Peyer's patch (tissue), 4 donors: Measurements from ENCODE around the gene ZNF737. TPM values are rescaled to one million over a fixed set of nuclear protein-coding genes. Genes with fewer than 3 reads are reported as not detected.
"Not testable (repeated sequence)": the region's sequence is repeated elsewhere in the genome, so short reads cannot be mapped to it uniquely, and the experiment has no call there.

Experiments
- DNase-seq, 3 donors: peaks; one replicate each; pipeline ENCODE4 v3.0.0-alpha.2; 2017 to 2019
- H3K27ac ChIP-seq, 4 donors: fragments of 200-600 bp; sonication (generic); one replicate each; pipeline ENCODE4 v1.5.1; 2016 to 2019
- H3K27me3 ChIP-seq, 2 donors: fragments of 200-600 bp; sonication (generic); one replicate each; pipeline ENCODE4 v1.5.1; 2019
- H3K36me3 ChIP-seq, 3 donors: fragments of 200-600 bp; sonication (generic); one replicate each; pipeline ENCODE4 v1.5.1; 2016 to 2019
- H3K4me1 ChIP-seq, 4 donors: fragments of 200-600 bp; sonication (generic); one replicate each; pipeline ENCODE4 v1.5.1; 2016 to 2019
- H3K4me3 ChIP-seq, 4 donors: fragments of 200-600 bp; sonication (generic); 1 replicate in 3 of 4; 2 replicates in 1 of 4; pipeline ENCODE4 v1.5.1; 2016 to 2019; ENCODE audit warnings: mild to moderate bottlenecking in 1 of 4
- H3K9me3 ChIP-seq, 4 donors: fragments of 200-600 bp; sonication (generic); one replicate each; pipeline ENCODE4 v1.5.1; 2016 to 2019; ENCODE audit warnings: mild to moderate bottlenecking in 1 of 4
- CTCF ChIP-seq, 6 experiments: fragments of 450-650 bp in 4 of 6; fragments of 200-600 bp in 2 of 6; sonication (generic) in 1 of 6; IDR thresholded peaks; one replicate each; pipeline ENCODE4 v1.5.1; 2017 to 2019; ENCODE audit warnings: antibody characterized with exemption in 6 of 6, mild to moderate bottlenecking in 3 of 6, moderate library complexity in 1 of 6
- POLR2A ChIP-seq, 2 donors: fragments of 450-650 bp; IDR thresholded peaks; one replicate each; pipeline ENCODE4 v1.5.1; 2017; ENCODE audit warnings: antibody characterized with exemption in 2 of 2, mild to moderate bottlenecking in 2 of 2, moderate library complexity in 2 of 2
- total RNA-seq, 4 donors: library from RNA; depleted of rRNA; stranded (reverse); fragments of >200 nt; gene quantifications; one replicate each; pipeline ENCODE4 v1.1.0, GENCODE V29; 2016

ZNF737 gene
- total RNA-seq, 4 donors from 2014 or later: 7.7 to 60.2 (median 13.8) TPM

GRCh38 chr19:20558011-20558410, 7.6 kb downstream of the ZNF737 start:
- Histone ChIP-seq H3K27ac (no peak overlapping the region), H3K27me3 (no peaks in the 10 kb centered on the region), H3K4me3 (no peak overlapping the region), H3K4me1 (no peaks in the 10 kb centered on the region), H3K9me3 (peaks cover 0 to 80% (median 17%) of the 10 kb centered on the region in 4 donors), H3K36me3 (peaks cover 0 to 47% (median 0%) of the 10 kb centered on the region in 3 donors)
- no peak for TF ChIP-seq CTCF (IDR thresholded peaks at IDR 0.05)
- TF ChIP-seq POLR2A (IDR thresholded peaks at IDR 0.05): no peak
- DNase-seq: no peak

GRCh38 chr19:20544667-20545333, 20.8 kb downstream of the ZNF737 start:
- not testable (repeated sequence) for H3K27me3 ChIP-seq, H3K4me3 ChIP-seq, DNase-seq, H3K4me1 ChIP-seq, H3K27ac ChIP-seq
- H3K36me3 ChIP-seq: peaks cover 0 to 56% (median 0%) of the 10 kb centered on the region in 3 donors
- peaks cover 0 to 95% (median 46%) of the 10 kb centered on the region in 4 donors for H3K9me3 ChIP-seq

DNA sequence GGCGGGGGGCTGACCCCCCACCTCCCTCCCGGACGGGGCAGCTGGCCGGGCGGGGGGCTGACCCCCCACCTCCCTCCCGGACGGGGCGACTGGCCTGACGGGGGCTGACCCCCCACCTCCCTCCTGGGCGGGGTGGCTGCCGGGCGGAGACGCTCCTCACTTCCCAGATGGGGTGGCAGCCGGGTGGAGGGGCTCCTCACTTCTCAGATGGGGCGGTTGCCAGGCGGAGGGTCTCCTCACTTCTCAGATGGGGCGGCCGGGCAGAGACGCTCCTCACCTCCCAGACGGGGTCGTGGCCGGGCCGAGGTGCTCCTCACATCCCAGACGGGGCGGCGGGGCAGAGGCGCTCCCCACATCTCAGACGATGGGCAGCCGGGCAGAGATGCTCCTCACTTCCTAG, 35.3 kb downstream of the ZNF737 start:
- peaks cover 0 to 37% (median 3%) of the 10 kb centered on the region in 4 donors for H3K9me3 ChIP-seq
- not testable (repeated sequence) for H3K4me3 ChIP-seq, H3K27ac ChIP-seq, H3K4me1 ChIP-seq, H3K27me3 ChIP-seq, H3K36me3 ChIP-seq, DNase-seq

DNA sequence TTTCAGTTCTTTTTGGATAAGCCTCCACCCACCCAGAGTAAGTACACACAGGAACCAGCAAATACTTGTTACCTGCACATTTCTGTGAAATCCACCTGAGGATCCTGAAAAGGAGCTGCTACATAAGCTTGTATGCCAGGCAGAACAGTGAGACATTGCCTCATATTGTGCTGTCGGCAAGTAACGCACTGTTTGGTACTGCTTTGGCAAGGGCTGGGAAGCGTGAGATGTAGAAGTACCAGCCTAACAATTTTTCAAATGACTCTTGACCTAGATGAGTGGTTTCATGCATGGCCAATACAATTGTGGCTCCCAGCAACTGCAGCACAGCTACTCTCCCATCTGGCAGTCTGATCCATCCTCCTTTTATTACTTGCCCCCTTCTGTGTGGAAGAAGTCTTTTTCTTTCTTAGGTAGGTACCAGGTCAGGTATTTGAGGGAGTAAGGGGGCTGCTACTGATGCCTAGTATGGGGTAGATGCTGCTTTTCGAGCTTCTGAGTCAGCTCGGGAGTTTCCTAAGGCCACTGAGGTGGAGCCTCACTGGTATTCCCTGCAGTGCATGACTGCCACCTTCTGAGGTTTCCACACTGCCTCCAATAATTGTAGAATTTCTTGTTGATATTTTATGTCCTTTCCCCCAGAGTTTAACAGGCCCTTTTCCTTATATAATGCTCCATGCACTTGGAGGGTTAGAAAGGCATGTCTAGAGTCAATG, 52.2 kb downstream of the ZNF737 start:
- Histone ChIP-seq H3K4me1 (no peaks in the 10 kb centered on the region), H3K9me3 (no peaks in the 10 kb centered on the region), H3K27me3 (no peaks in the 10 kb centered on the region), H3K4me3 (no peak overlapping the region), H3K36me3 (no peaks in the 10 kb centered on the region), H3K27ac (no peak overlapping the region)
- TF ChIP-seq POLR2A (IDR thresholded peaks at IDR 0.05) (no peak), CTCF (IDR thresholded peaks at IDR 0.05) (no peak)
- no peak for DNase-seq

- no peak for DNase-seq
- H3K27me3 ChIP-seq: no peaks in the 10 kb centered on the region
- no peaks in the 10 kb centered on the region for H3K36me3 ChIP-seq
- no peak overlapping the region for H3K4me3 ChIP-seq
- no peaks in the 10 kb centered on the region for H3K4me1 ChIP-seq
- peaks cover 0 to 3% (median 0%) of the 10 kb centered on the region in 4 donors for H3K9me3 ChIP-seq
- no peak overlapping the region for H3K27ac ChIP-seq
- TF ChIP-seq CTCF (IDR thresholded peaks at IDR 0.05): no peak
- no peak for TF ChIP-seq POLR2A (IDR thresholded peaks at IDR 0.05)
Observed at GRCh38 chr19:20503476-20503875, 62.1 kb downstream of the ZNF737 start.

Other genes with a start within 250 kb of the ZNF737 start
- gene ZNF626, start 95.8 kb upstream of the ZNF737 start, total RNA-seq: 10 to 100 TPM in 1 of 4 donors, 1 to 10 TPM in 3; 1.3 to 11.6 (median 2.2) TPM
- 10 to 100 TPM in 1 of 4 donors, 1 to 10 TPM in 3; 4.9 to 11.6 (median 7.0) TPM for gene ZNF66, start 210.5 kb upstream of the ZNF737 start, total RNA-seq